Aorta (tissue), 5 donors: Measurements from ENCODE around the gene SRRT. TPM values are rescaled to one million over a fixed set of nuclear protein-coding genes. Genes with fewer than 3 reads are reported as not detected.

ENCODE experiments used
- ATAC-seq: fragments of 200-7000 bp; cut with Tn5 transposase; one replicate; pipeline ENCODE4 v1.9.1; 2022; ENCODE audit warnings: moderate library complexity; ENCODE audit not compliant: low FRiP score
- DNase-seq, 2 donors: peaks; one replicate each; pipeline ENCODE4 v3.0.0-alpha.2; 2020
- H3K27ac ChIP-seq, 2 donors: one replicate each; pipeline ENCODE4 v1.5.1; 2013; ENCODE audit warnings: low read length in 2 of 2, mild to moderate bottlenecking in 2 of 2, moderate library complexity in 2 of 2, control low read depth in 1 of 2, inconsistent platforms in 1 of 2, low read depth in 1 of 2
- H3K27me3 ChIP-seq, 2 donors: one replicate each; pipeline ENCODE4 v1.6.1; 2013; ENCODE audit warnings: control low read depth in 1 of 2, low read length in 1 of 2, mild to moderate bottlenecking in 1 of 2, moderate library complexity in 1 of 2; ENCODE audit not compliant: insufficient read depth in 2 of 2, control insufficient read depth in 1 of 2
- H3K36me3 ChIP-seq, 2 donors: one replicate each; pipeline ENCODE4 v1.6.1; 2013; ENCODE audit warnings: control low read depth in 1 of 2, low read length in 1 of 2, mild to moderate bottlenecking in 1 of 2; ENCODE audit not compliant: insufficient read depth in 2 of 2, control insufficient read depth in 1 of 2
- H3K4me1 ChIP-seq, 2 donors: one replicate each; pipeline ENCODE4 v1.6.1; 2013; ENCODE audit warnings: low read length in 2 of 2, control low read depth in 1 of 2, mild to moderate bottlenecking in 1 of 2, moderate library complexity in 1 of 2; ENCODE audit not compliant: insufficient read depth in 2 of 2, control insufficient read depth in 1 of 2
- H3K4me3 ChIP-seq, 2 donors: one replicate each; pipeline ENCODE4 v1.5.1; 2013; ENCODE audit warnings: low read length in 2 of 2, control low read depth in 1 of 2, mild to moderate bottlenecking in 1 of 2
- H3K9me3 ChIP-seq: one replicate; pipeline ENCODE4 v1.6.1; 2013; ENCODE audit warnings: mild to moderate bottlenecking, low read length; ENCODE audit not compliant: control insufficient read depth
- WGBS, 2 donors: extraction: QIAGEN DNeasy Blood & Tissue Kit; methylation state at CpG; one replicate each; pipeline ENCODE4 v1.1.7; 2013; 5-methylcytosine and 5-hydroxymethylcytosine counted together
- intact Hi-C, 2 donors: fragments of 100-400 bp; cut with DNase I; formaldehyde crosslinking; loops; one replicate each; pipeline versions ENCODE4 v1.14.2 to v1.15.0; 2022
- polyA plus RNA-seq, 2 donors: library from polyadenylated mRNA; stranded (reverse); fragments of 200-250 nt; gene quantifications; one replicate each; pipeline ENCODE4 v1.2.3, GENCODE V29; 2013
- total RNA-seq, 2 donors: library from RNA; stranded (reverse); fragmentation: NEBNext Ultra II Directional; extraction: Animal tissue kit (Norgen Biotek cat#: 25700); gene quantifications; one replicate each; pipeline ENCODE4 v1.2.1, GENCODE V29; 2021
- donor health status: healthy with polysubstance abuse.
- donor health status: Bipolar disorder and iron deficiency.
- donor health status: DM: no; HTN: no; CAD: no.
- donor health status: DM: no; HTN: no; CAD: no.
- donor health status: DM: yes; HTN: yes; CAD: no.

Gene SRRT
- total and polyA plus RNA-seq, 4 donors: 22.2 to 151 (median 107) TPM

- no peak overlapping the region for H3K4me3 ChIP-seq
- no peaks in the 10 kb centered on the region for H3K36me3 ChIP-seq
- no peaks in the 10 kb centered on the region for H3K9me3 ChIP-seq
- DNase-seq (no peak), ATAC-seq (no peak)
- WGBS, 2 donors: 87 to 88% methylated on average over 10 of the region's 10 CpGs
- no peaks in the 10 kb centered on the region for H3K4me1 ChIP-seq
- H3K27me3 ChIP-seq: no peaks in the 10 kb centered on the region
- intact Hi-C loops: no loop called here
- peak overlapping the region; percentile 10 to 95 for H3K27ac ChIP-seq
Measured at GRCh38 chr7:100873599-100874299, 1.2 kb upstream of the SRRT start.

- 56 to 66% methylated on average over 8 of the region's 8 CpGs for WGBS, 2 donors
- intact Hi-C loops: no loop called here
- DNase-seq (no peak), ATAC-seq (no peak)
- H3K36me3 ChIP-seq: no peaks in the 10 kb centered on the region
- no peaks in the 10 kb centered on the region for H3K4me1 ChIP-seq
- H3K27me3 ChIP-seq: no peaks in the 10 kb centered on the region
- H3K27ac ChIP-seq: peak overlapping the region; percentile 10 to 95
- no peaks in the 10 kb centered on the region for H3K9me3 ChIP-seq
- peak overlapping the region in 1 of 2 donors; percentile 3 for H3K4me3 ChIP-seq
Measured at GRCh38 chr7:100874300-100874576, 665 bp upstream of the SRRT start.

- peak overlapping the region; percentile 64 to 87 for H3K4me3 ChIP-seq
- no peaks in the 10 kb centered on the region for H3K4me1 ChIP-seq
- intact Hi-C loops: no loop called here
- ATAC-seq (peak; percentile 61), DNase-seq (no peak)
- peak overlapping the region; percentile 72 to 82 for H3K27ac ChIP-seq
- no peaks in the 10 kb centered on the region for H3K9me3 ChIP-seq
- 0 to 1% methylated on average over 38 to 39 of the region's 39 CpGs for WGBS, 2 donors
- H3K36me3 ChIP-seq: no peaks in the 10 kb centered on the region
- H3K27me3 ChIP-seq: no peaks in the 10 kb centered on the region
Measured at GRCh38 chr7:100875356-100875751, 451 bp downstream of the SRRT start.

- Histone ChIP-seq H3K9me3 (no peaks in the 10 kb centered on the region), H3K36me3 (no peaks in the 10 kb centered on the region), H3K4me1 (no peaks in the 10 kb centered on the region), H3K27ac (no peak overlapping the region), H3K27me3 (no peaks in the 10 kb centered on the region), H3K4me3 (no peak overlapping the region)
- 71 to 79% methylated on average over 7 of the region's 7 CpGs for WGBS, 2 donors
- intact Hi-C loops: no loop called here
- DNase-seq: no peak
- ATAC-seq: no peak
Measured at GRCh38 chr7:100878013-100878412, 3.1 kb downstream of the SRRT start.

DNA sequence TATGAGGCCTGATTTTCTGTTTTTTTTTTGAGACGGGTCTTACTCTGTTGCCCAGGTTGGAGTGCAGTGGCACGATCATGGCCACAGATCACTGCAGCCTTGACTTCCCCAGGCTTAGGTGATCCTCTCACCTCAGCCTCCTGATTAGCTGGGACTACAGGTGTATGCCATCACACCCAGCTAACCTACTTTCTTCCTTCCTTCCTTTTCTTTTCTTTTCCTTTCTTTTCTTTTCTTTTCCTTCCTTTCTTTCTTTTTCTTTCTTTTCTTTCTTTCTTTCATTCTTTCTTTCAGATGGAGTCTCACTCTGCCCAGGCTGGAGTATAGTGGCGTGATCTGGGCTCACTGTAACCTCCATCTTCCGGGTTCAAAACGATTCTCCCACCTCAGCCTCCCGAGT lies 3.8 kb downstream of the SRRT start:
- H3K4me1 ChIP-seq: no peaks in the 10 kb centered on the region

DNA sequence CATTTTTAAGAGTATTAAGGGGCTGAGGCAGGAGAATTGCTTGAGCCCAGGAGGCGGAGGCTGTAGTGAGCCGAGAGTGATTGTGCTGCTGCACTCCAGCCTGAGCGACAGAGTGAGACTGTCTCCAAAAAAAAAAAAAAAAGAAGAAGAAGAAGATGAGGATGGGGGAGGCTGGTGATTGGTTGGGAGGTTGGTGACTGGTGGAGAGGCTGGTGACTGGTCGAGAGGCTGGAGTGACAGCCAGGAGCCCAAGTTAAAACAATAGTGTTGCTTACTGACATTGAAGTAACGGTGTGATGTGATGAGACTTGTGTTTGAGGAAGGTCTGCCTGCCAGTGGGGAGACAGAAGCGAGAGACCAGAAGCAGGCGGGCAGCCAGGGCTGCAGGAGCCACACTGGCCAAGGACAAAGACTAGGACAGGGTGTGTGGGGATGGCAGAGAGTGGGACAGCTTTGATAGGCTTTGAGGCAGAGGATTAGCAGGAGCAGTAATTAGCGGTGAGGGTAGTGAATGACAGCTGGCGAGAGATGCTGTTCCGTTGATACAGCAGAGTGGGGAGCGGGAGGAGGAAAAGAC lies 4.9 kb downstream of the SRRT start:
- no peaks in the 10 kb centered on the region for H3K9me3 ChIP-seq
- H3K4me1 ChIP-seq: no peaks in the 10 kb centered on the region
- WGBS, 2 donors: 79 to 86% methylated on average over 11 of the region's 11 CpGs
- no peak overlapping the region for H3K4me3 ChIP-seq
- ATAC-seq (no peak), DNase-seq (no peak)
- H3K27me3 ChIP-seq: no peaks in the 10 kb centered on the region
- peaks cover 0 to 2% of the 10 kb centered on the region in 2 donors for H3K36me3 ChIP-seq
- H3K27ac ChIP-seq: no peak overlapping the region
- intact Hi-C loops: no loop called here

More for the DNA sequence above, 3.8 kb downstream of the SRRT start:
- WGBS, 2 donors: 66 to 69% methylated on average over 6 of the region's 6 CpGs
- no peak overlapping the region for H3K4me3 ChIP-seq
- intact Hi-C loops: no loop called here
- no peaks in the 10 kb centered on the region for H3K36me3 ChIP-seq
- H3K27me3 ChIP-seq: no peaks in the 10 kb centered on the region
- H3K27ac ChIP-seq: no peak overlapping the region
- H3K9me3 ChIP-seq: no peaks in the 10 kb centered on the region
- ATAC-seq: no peak
- no peak for DNase-seq

DNA sequence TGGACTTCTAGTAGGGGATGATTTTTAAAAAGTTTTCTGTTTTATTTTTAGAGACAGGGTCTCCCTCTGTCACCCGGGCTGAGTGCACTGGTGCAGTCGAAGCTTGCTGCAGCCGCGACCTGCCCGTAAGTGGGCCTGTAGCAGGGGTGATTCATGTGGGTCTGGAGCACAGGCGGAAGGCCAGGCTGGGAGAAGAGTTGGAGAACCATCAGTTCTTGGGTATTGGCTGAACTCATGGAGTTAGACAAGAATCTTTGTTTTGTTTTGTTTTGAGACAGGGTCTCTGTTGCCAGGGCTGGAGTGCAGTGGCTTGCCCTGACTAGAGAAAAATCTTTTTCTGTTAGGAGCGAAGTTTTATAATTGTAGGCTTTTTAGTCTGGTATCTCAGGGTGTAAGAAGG lies 5.7 kb downstream of the SRRT start:
- H3K27me3 ChIP-seq: no peaks in the 10 kb centered on the region
- DNase-seq (no peak), ATAC-seq (no peak)
- no peaks in the 10 kb centered on the region for H3K9me3 ChIP-seq
- intact Hi-C loops: no loop called here
- H3K4me3 ChIP-seq: no peak overlapping the region
- no peaks in the 10 kb centered on the region for H3K4me1 ChIP-seq
- no peak overlapping the region for H3K27ac ChIP-seq
- peaks cover 2 to 3% of the 10 kb centered on the region in 2 donors for H3K36me3 ChIP-seq
- 87% methylated on average over 7 of the region's 7 CpGs for WGBS, 2 donors

DNA sequence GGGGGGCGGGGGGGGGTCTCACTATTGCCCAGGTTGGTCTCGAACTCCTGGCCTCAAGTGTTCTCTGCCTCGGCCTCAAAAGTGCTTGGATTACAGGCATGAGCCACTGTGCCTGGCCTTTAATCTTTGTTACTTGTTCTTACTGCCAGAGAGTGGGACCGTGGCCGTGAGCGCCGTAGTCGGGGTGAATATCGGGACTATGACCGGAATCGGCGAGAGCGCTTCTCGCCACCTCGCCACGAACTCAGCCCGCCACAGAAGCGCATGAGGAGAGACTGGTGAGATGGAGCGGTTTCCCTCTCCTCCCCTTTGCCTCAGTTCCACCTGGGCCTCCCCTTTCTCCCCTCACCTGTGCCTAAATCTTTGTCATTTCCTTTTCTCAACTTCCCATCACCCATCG lies 6.2 kb downstream of the SRRT start:
- Histone ChIP-seq H3K4me1 (no peaks in the 10 kb centered on the region), H3K27ac (no peak overlapping the region), H3K9me3 (no peaks in the 10 kb centered on the region), H3K36me3 (peaks cover 2 to 8% of the 10 kb centered on the region in 2 donors), H3K4me3 (no peak overlapping the region), H3K27me3 (no peaks in the 10 kb centered on the region)
- no peak for ATAC-seq
- no peak for DNase-seq
- intact Hi-C loops: no loop called here
- WGBS, 2 donors: 91 to 94% methylated on average over 15 to 20 of the region's 20 CpGs

- no peaks in the 10 kb centered on the region for H3K27me3 ChIP-seq
- no peaks in the 10 kb centered on the region for H3K9me3 ChIP-seq
- DNase-seq: no peak
- peaks cover 2 to 14% of the 10 kb centered on the region in 2 donors for H3K36me3 ChIP-seq
- no peak overlapping the region for H3K4me3 ChIP-seq
- intact Hi-C loops: no loop called here
- no peaks in the 10 kb centered on the region for H3K4me1 ChIP-seq
- ATAC-seq: no peak
- WGBS, 2 donors: 85 to 88% methylated on average over 9 of the region's 9 CpGs
- H3K27ac ChIP-seq: no peak overlapping the region
Measured at GRCh38 chr7:100882201-100882600, 7.3 kb downstream of the SRRT start.
